Naive thymus-derived CD4-positive, alpha-beta T cell (primary cell): Measurements from ENCODE around the gene IL1RN. TPM values are rescaled to one million over a fixed set of nuclear protein-coding genes. Genes with fewer than 3 reads are reported as not detected.
A peak's percentile ranks its signal among the peaks of the same experiment; 100 is the strongest.
"Not testable (repeated sequence)": the region's sequence is repeated elsewhere in the genome, so short reads cannot be mapped to it uniquely, and the experiment has no call there.

Experiments used
- ATAC-seq: fragments of 150-1000 bp; cut with Tn5 transposase; 2 replicates; pipeline ENCODE4 v1.10.0; 2021; ENCODE audit warnings: mild to moderate bottlenecking, moderate library complexity
- CTCF ChIA-PET: fragments of 350-600 bp; sonication (Branson Sonifier 250); formaldehyde crosslinking; loops from one replicate; lab custom pipeline; 2021; ENCODE audit warnings: antibody characterized with exemption; lab: Charles Lee
- POLR2A ChIA-PET: fragments of 350-600 bp; sonication (Branson Sonifier 250); formaldehyde crosslinking; loops from one replicate; lab custom pipeline; 2021; ENCODE audit warnings: antibody characterized with exemption, inconsistent platforms; lab: Charles Lee
- DNase-seq, 9 donors: peaks; one replicate each; pipeline versions ENCODE4 v3.0.0 to v3.0.0-alpha.2; 2020 to 2022; ENCODE audit warnings: mixed read lengths in 1 of 9
- H3K27ac ChIP-seq: one replicate; pipeline ENCODE4 v1.7.0; 2013; ENCODE audit warnings: mild to moderate bottlenecking, low read depth, low read length, moderate library complexity
- H3K27me3 ChIP-seq, 2 donors: one replicate each; pipeline ENCODE4 v1.7.0; 2013; ENCODE audit warnings: low read length in 2 of 2, mild to moderate bottlenecking in 2 of 2, moderate library complexity in 2 of 2; ENCODE audit not compliant: control insufficient read depth in 2 of 2, insufficient read depth in 2 of 2
- H3K36me3 ChIP-seq, 3 experiments: 1 replicate in 2 of 3; 2 replicates in 1 of 3; pipeline ENCODE4 v1.7.0; 2013; ENCODE audit warnings: low read length in 3 of 3, mild to moderate bottlenecking in 3 of 3, moderate library complexity in 1 of 3; ENCODE audit not compliant: insufficient read depth in 3 of 3, control insufficient read depth in 2 of 3
- H3K4me1 ChIP-seq, 2 donors: one replicate each; pipeline ENCODE4 v1.7.0; 2013; ENCODE audit warnings: low read length in 2 of 2, mild to moderate bottlenecking in 2 of 2, moderate library complexity in 1 of 2; ENCODE audit not compliant: control insufficient read depth in 2 of 2, insufficient read depth in 2 of 2
- H3K4me3 ChIP-seq: 2 replicates; pipeline ENCODE4 v1.7.0; 2013; ENCODE audit warnings: mild to moderate bottlenecking, low read length
- H3K9me3 ChIP-seq, 3 experiments: 1 replicate in 2 of 3; 2 replicates in 1 of 3; pipeline ENCODE4 v1.7.0; 2013; ENCODE audit warnings: low read length in 3 of 3; ENCODE audit not compliant: control insufficient read depth in 2 of 3
- H3K27ac Mint-ChIP-seq, 9 donors: one replicate each; pipeline ENCODE4 v1.8.0; 2020 to 2022; ENCODE audit warnings: mixed read lengths in 9 of 9, mild to moderate bottlenecking in 8 of 9, moderate library complexity in 5 of 9, inconsistent platforms in 2 of 9
- H3K27me3 Mint-ChIP-seq, 5 donors: one replicate each; pipeline ENCODE4 v1.8.0; 2021 to 2022; ENCODE audit warnings: mixed read lengths in 5 of 5, mild to moderate bottlenecking in 1 of 5
- H3K36me3 Mint-ChIP-seq, 5 donors: one replicate each; pipeline ENCODE4 v1.8.0; 2020 to 2022; ENCODE audit warnings: mixed read lengths in 5 of 5, mild to moderate bottlenecking in 3 of 5, inconsistent platforms in 1 of 5
- H3K4me1 Mint-ChIP-seq, 7 donors: one replicate each; pipeline ENCODE4 v1.8.0; 2020 to 2022; ENCODE audit warnings: mixed read lengths in 7 of 7, mild to moderate bottlenecking in 3 of 7, inconsistent platforms in 1 of 7
- H3K4me3 Mint-ChIP-seq, 10 donors: one replicate each; pipeline ENCODE4 v1.8.0; 2020 to 2022; ENCODE audit warnings: mild to moderate bottlenecking in 10 of 10, mixed read lengths in 10 of 10, moderate library complexity in 6 of 10, inconsistent platforms in 2 of 10
- H3K9me3 Mint-ChIP-seq, 11 donors: one replicate each; pipeline ENCODE4 v1.8.0; 2020 to 2022; ENCODE audit warnings: mixed read lengths in 11 of 11, mild to moderate bottlenecking in 4 of 11, inconsistent platforms in 1 of 11, moderate library complexity in 1 of 11
- intact Hi-C, 2 donors: fragments of 100-400 bp; cut with micrococcal nuclease; formaldehyde crosslinking; loops; one replicate each; pipeline ENCODE4 v1.15.1; 2023
- polyA plus RNA-seq, 2 donors: library from polyadenylated mRNA; unstranded; fragments of 300-500 nt; fragmentation: Illumina TruSeq; gene quantifications; one replicate each; pipeline ENCODE4 v1.2.3, GENCODE V29; 2021
- total RNA-seq, 6 experiments: library from RNA in 5 of 6; stranded (reverse) in 5 of 6; gene quantifications; 1 replicate in 5 of 6; 2 replicates in 1 of 6; pipeline ENCODE4 v1.2.3 and lab custom pipeline; 2021 to 2026

The IL1RN gene
- total and polyA plus RNA-seq, 7 experiments from 2014 or later = 1.7 to 14.3 (median 2.3) TPM; not detected in 2

GRCh38 chr2:113091231-113091896, 36.0 kb upstream of the IL1RN start:
- ATAC-seq = no peak
- Histone ChIP-seq H3K36me3 (no peaks in the 10 kb centered on the region), H3K27ac (no peak overlapping the region), H3K4me3 (no peak overlapping the region), H3K4me1 (no peaks in the 10 kb centered on the region), H3K27me3 (peaks cover 0 to 3% of the 10 kb centered on the region in 2 donors), H3K9me3 (no peaks in the 10 kb centered on the region)
- ChIA-PET POLR2A (interaction anchor here (0.8 kb wide), 1 partner anchor 144 kb away, joined by 8 read pairs; no protein-coding TSS in a partner anchor), CTCF (no interaction called here)
- Mint-ChIP-seq H3K36me3 (peaks cover 0 to 8% (median 3%) of the 10 kb centered on the region in 5 donors), H3K4me1 (no peaks in the 10 kb centered on the region), H3K4me3 (no peak overlapping the region), H3K9me3 (peaks cover 0 to 16% (median 6%) of the 10 kb centered on the region in 11 donors), H3K27me3 (peaks cover 0 to 6% (median 0%) of the 10 kb centered on the region in 5 donors), H3K27ac (no peak overlapping the region)
- no peak for DNase-seq
- intact Hi-C loops = no loop called here

- Mint-ChIP-seq H3K27me3 (peaks cover 0 to 6% (median 0%) of the 10 kb centered on the region in 5 donors), H3K27ac (no peak overlapping the region), H3K36me3 (peaks cover 5 to 23% (median 7%) of the 10 kb centered on the region in 5 donors), H3K4me3 (no peak overlapping the region), H3K9me3 (peaks cover 0 to 29% (median 14%) of the 10 kb centered on the region in 11 donors), H3K4me1 (peaks cover 2 to 13% (median 6%) of the 10 kb centered on the region in 7 donors)
- no peak for ATAC-seq
- Histone ChIP-seq H3K27me3 (peaks cover 0 to 3% of the 10 kb centered on the region in 2 donors), H3K4me3 (no peak overlapping the region), H3K27ac (no peak overlapping the region), H3K4me1 (peaks cover 0 to under 1% of the 10 kb centered on the region in 2 donors), H3K36me3 (no peaks in the 10 kb centered on the region), H3K9me3 (no peaks in the 10 kb centered on the region)
- CTCF ChIA-PET = no interaction called here
- intact Hi-C loops = no loop called here
- POLR2A ChIA-PET = interaction anchor here (1.7 kb wide), 1 partner anchor 13 kb away, joined by 3 read pairs; no protein-coding TSS in a partner anchor
- no peak for DNase-seq
Measured at GRCh38 chr2:113092864-113093612, 34.4 kb upstream of the IL1RN start.

GRCh38 chr2:113093613-113093977, 33.8 kb upstream of the IL1RN start:
- H3K36me3 ChIP-seq = no peaks in the 10 kb centered on the region
- H3K4me1 ChIP-seq = peaks cover 4 to 5% of the 10 kb centered on the region in 2 donors
- Mint-ChIP-seq H3K9me3 (peaks cover 0 to 30% (median 14%) of the 10 kb centered on the region in 11 donors), H3K36me3 (peaks cover 5 to 26% (median 8%) of the 10 kb centered on the region in 5 donors), H3K4me3 (no peak overlapping the region), H3K27ac (no peak overlapping the region), H3K4me1 (peaks cover 7 to 19% (median 11%) of the 10 kb centered on the region in 7 donors), H3K27me3 (peaks cover 0 to 6% (median 0%) of the 10 kb centered on the region in 5 donors)
- no peak for ATAC-seq
- POLR2A ChIA-PET = interaction anchor here (1.7 kb wide), 1 partner anchor 13 kb away, joined by 3 read pairs; no protein-coding TSS in a partner anchor
- H3K4me3 ChIP-seq = no peak overlapping the region
- no peaks in the 10 kb centered on the region for H3K9me3 ChIP-seq
- CTCF ChIA-PET = no interaction called here
- intact Hi-C loops = no loop called here
- DNase-seq = no peak
- H3K27ac ChIP-seq = no peak overlapping the region
- peaks cover 0 to 3% of the 10 kb centered on the region in 2 donors for H3K27me3 ChIP-seq

GRCh38 chr2:113096306-113096705, 31.1 kb upstream of the IL1RN start:
- ATAC-seq, H3K9me3 ChIP-seq, POLR2A ChIA-PET, H3K27me3 ChIP-seq, H3K27ac Mint-ChIP-seq, H3K27ac ChIP-seq, H3K4me3 Mint-ChIP-seq, H3K36me3 ChIP-seq, DNase-seq, CTCF ChIA-PET, H3K4me3 ChIP-seq, H3K4me1 ChIP-seq, H3K27me3 Mint-ChIP-seq: not testable (repeated sequence)
- Mint-ChIP-seq H3K4me1 (peaks cover 7 to 27% (median 11%) of the 10 kb centered on the region in 7 donors), H3K9me3 (peaks cover 0 to 30% (median 14%) of the 10 kb centered on the region in 11 donors), H3K36me3 (peaks cover 5 to 33% (median 8%) of the 10 kb centered on the region in 5 donors)
- intact Hi-C loops = loop anchor here in 1 of 2 donors (2.0 kb wide), 1 partner anchor 100 kb away; no protein-coding TSS in a partner anchor

DNA sequence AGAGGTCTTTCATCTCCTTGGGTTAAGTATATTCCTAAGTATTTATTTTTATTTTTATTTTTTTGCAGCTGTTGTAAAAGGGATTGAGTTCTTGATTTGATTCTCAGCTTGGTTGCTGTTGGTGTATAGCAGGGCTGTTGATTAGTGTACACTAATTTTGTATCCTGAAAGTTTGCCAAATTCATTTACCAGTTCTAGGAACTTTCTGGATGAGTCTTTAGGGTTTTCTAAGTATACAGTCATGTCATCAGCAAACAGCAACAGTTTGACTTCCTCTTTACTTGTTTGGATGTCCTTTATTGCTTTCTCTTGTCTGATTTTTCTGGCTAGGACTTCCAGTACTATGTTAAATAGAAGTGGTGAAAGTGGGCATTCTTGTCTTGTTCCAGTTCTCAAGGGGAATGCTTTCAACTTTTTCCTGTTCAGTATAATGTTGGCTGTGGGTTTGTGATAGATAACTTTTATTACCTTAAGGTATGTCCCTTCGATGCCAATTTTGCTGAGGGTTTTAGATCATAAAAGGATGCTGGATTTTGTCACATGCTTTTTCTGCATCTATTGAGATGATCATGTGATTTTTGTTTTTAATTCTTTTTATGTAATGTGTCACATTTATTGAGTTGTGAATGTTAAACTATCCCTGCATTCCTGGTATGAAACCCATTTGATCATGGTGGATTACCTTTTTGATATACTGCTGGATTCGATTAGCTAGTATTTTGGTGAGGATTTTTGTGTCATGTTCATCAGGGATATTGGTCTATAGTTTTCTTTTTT, 30.4 kb upstream of the IL1RN start:
- peaks cover 7 to 30% (median 11%) of the 10 kb centered on the region in 7 donors for H3K4me1 Mint-ChIP-seq
- peaks cover 5 to 33% (median 8%) of the 10 kb centered on the region in 5 donors for H3K36me3 Mint-ChIP-seq
- H3K4me3 ChIP-seq, H3K27me3 Mint-ChIP-seq, H3K27ac ChIP-seq, H3K27me3 ChIP-seq, POLR2A ChIA-PET, H3K4me1 ChIP-seq, DNase-seq, H3K9me3 ChIP-seq, CTCF ChIA-PET, ATAC-seq, H3K36me3 ChIP-seq: not testable (repeated sequence)
- intact Hi-C loops = loop anchor here in 1 of 2 donors (2.0 kb wide), 1 partner anchor 100 kb away; no protein-coding TSS in a partner anchor
- peak overlapping the region in 5 of 9 donors; percentile 19 to 79 (median 49) for H3K27ac Mint-ChIP-seq
- H3K9me3 Mint-ChIP-seq = peaks cover 0 to 30% (median 14%) of the 10 kb centered on the region in 11 donors
- H3K4me3 Mint-ChIP-seq = peak overlapping the region in 2 of 10 donors; percentile 63 to 65

DNA sequence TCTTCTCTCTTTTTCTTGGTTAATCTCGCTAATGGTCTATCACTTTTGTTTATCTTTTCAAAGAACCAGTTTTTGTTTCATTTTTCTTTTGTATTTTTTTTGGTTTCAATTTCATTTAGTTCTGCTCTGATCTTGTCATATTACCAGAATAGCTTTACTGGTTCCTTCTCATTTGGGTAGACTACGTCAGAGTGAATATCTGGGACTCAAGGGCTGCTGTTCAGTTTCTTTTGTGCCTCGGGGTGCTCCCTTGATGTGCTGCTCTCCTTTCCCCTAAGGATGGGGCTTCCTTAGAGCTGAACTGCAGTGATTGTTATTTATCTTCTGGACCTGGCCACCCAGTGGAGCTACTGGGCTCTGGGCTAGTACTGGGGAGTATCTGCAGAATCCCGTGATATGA, 29.4 kb upstream of the IL1RN start:
- Histone ChIP-seq H3K4me1 (peaks cover 5% of the 10 kb centered on the region in 2 donors), H3K4me3 (no peak overlapping the region), H3K27ac (no peak overlapping the region), H3K27me3 (peaks cover 0 to 3% of the 10 kb centered on the region in 2 donors), H3K9me3 (no peaks in the 10 kb centered on the region), H3K36me3 (no peaks in the 10 kb centered on the region)
- Mint-ChIP-seq H3K27ac (peak overlapping the region; percentile 2 to 79 (median 44)), H3K4me1 (peaks cover 7 to 39% (median 11%) of the 10 kb centered on the region in 7 donors), H3K9me3 (peaks cover 0 to 30% (median 16%) of the 10 kb centered on the region in 11 donors), H3K36me3 (peaks cover 6 to 42% (median 8%) of the 10 kb centered on the region in 5 donors), H3K27me3 (peaks cover 0 to 6% (median 0%) of the 10 kb centered on the region in 5 donors), H3K4me3 (peak overlapping the region; percentile 19 to 77 (median 60))
- peak; percentile 63 for ATAC-seq
- intact Hi-C loops = no loop called here
- peak in 6 of 9 donors; percentile 12 to 54 (median 32) for DNase-seq
- ChIA-PET POLR2A (no interaction called here), CTCF (interaction anchor here (1.1 kb wide), 1 partner anchor 14 kb away, joined by 3 read pairs; no protein-coding TSS in a partner anchor)
